GM21526 (cell line): ENCODE measurements around the gene RIPOR2.
"Not testable (repeated sequence)": the region's sequence is repeated elsewhere in the genome, so short reads cannot be mapped to it uniquely, and the experiment has no call there.

Experiments used
- ATAC-seq: cut with Tn5 transposase; IDR thresholded peaks from one replicate; pipeline ENCODE4 v1.9.1; 2021; ENCODE audit warnings: moderate library complexity; ENCODE audit not compliant: unreplicated experiment, low FRiP score

RIPOR2 gene

DNA sequence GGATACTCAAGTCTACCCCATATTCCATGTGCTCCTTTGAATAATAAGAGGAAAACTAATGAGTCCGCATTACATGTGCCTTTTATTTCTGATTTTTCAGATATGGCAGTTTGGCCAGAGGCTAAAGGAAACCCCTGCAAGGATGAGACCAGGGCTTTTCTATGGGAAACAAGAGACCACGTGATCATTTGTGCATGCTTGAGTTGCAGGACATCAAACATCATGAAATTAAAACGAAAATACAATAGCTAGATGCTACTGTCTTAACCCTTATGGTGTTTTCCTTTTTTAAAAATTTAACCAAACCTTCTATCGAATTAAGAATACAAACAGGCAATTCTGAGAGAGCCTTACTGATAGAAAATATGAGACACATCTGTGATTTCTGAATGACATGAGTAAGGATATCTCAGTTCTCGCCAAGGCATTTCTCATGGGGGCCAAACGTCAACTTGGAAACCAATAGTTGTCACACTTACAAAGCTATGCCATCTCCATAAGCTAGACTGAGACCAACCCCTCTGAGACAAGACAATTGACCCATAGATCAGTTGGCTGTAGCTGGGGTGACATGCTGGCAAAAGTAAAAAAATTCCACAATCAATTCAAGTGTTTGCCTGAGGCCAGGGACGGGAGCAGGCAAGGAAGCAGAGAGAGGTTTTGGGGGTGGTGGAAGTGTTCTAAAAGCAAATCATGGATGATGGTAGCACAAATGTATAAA is 52.8 kb downstream of the RIPOR2 start:
- ATAC-seq = no peak

DNA sequence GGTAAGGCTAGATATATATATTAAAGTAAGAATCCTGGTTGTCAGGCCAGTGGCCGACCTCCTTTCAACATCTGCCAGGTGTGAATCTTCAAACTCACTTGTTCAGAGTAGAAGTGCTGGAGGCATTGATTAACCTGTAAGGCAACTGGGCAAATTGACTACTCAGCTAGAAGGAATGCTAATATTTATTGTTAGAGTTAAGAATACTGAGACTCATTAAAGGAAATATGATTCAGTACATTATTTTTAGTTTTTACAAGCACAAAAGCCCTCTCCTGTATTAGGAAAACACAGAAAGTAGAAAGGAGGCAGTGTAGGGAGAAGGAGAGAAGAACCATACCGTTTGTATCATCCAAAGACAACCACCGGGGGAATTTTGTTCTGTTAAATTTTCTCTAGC is 53.5 kb downstream of the RIPOR2 start:
- no peak for ATAC-seq

DNA sequence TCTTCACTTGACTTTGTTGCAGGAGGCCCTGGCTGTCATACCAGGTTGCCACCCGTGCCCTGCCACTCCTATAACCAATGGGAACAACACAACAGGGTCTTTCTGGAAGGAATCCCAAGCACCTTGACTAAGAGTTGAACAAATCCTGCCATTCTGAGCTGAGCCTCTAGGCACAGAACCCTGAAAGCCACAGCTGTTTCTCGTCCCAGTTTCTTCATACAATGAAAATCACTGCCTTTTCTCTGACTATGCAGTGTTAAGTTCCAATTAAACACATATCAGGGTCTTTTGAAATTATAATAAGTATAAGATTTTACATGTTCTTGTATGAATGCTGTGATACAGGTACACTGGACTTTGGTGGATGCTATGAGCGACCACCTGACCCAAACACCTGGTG is 54.4 kb downstream of the RIPOR2 start:
- ATAC-seq = no peak

DNA sequence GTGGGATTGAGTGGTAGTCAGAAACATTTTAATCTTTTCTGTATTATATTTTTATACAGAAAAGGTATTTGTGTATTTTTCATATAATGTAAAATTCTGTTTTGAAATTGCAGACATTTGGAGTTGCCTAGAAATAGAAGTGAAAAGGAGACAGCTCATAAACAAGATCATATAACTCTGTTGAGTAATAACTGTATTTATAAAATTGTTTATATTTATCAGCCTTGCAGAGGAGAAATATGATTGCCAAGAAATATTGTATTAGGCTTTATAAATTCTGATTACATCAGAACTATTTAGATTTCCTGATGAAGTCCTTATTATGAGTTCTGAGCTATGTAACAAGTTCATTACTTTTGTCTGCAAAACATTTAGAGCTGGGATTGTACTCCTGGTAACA is 55.3 kb downstream of the RIPOR2 start:
- no peak for ATAC-seq

DNA sequence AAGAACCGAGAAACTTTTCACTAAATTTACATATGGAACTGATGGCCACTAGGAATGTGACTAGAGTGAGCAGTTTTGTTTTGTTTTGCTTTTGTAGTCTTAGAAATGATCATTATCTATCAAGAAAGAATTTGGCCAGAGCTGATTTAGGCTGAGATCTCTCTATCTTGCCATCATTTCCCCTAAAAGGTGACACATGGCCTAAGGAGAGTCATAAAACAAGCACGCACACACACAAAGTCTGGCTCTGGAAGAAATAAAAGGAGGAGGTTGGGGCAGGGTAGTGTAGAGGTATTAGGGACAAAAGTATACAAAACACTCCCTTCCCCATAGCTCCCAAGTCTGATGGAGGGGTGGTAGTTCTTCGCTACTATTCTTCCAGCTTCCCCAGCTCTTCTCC is 56.4 kb downstream of the RIPOR2 start:
- no peak for ATAC-seq

DNA sequence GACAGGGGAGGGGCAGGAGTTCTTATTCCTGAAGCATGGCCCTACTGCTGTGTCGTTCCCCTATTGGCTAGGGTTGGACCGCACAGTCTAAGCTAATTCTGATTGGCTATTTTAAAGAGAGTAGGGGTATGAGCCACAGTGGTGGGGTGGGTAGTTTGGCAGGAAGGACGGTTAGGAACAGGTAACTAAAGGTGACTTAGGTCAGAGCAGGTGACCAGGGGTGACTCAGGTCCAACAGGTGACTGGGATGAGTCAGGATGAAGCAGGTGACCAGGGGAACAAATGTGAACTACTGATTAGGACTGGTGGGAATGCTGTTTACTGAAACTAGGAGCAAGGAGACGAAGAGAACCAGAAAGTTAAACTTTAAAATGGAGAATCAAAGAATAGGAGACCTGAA is 58.0 kb downstream of the RIPOR2 start:
- ATAC-seq = not testable (repeated sequence)

DNA sequence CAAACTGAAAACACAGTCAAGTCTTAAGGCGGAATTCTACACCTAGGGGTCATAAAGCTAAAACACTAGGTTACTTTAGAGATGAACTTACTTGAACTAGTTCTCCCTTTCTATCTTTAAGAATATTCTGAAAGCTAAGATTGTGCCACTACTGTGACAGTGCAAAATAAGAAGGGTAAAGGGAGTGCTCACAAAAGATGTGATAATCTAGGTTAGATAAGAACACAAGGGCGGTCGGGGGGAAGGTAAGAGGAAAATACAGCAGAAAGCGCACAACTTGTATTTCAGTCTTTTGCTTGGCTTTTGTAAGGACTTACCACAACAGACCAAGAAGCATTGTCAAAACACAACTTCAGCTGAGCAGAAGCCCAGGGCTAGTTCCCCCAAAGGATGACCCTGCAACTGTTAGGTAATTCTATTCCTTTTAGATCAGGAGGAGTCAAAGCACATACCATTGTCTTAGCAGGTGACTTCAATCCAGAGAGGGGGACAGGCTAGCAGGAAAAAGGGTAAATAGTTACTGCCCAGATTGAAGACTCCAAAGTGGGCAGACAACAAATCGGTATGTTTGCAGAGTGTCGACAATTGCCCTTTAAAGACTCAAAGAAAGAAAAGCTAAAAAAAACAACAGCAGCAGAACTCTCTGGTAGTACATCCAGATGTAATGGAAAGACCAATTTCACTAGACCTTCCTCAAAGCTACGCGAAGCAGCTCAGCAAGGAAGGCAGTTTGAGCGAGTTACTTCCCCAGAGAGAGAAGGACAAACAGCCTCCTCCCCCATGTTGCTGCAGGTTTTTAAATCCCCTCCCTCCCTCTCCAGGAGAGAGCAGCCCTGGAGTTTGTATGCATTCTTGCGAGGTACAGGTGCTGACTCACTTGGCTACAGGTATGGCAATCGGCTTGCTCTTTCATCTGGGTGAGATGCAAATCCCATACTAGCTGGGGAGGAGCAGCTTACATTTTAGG is 59.0 kb downstream of the RIPOR2 start:
- no peak for ATAC-seq

DNA sequence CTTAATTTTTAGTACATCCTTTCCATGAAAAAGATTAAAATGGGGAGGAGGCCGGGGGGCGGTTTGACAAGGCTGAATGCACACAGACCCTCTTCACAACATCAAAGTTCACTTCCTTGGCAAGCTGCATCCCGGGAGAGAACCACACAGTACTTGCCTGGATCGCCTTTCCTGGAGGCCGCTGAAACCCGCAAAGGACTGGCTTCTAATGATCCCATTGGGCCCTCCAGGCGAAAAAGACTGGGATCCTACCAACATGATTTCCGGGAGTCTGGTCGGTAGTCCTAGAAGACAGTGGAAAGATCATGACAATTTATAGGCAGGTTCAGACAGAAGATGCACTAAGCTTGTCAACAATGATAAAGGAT is 60.2 kb downstream of the RIPOR2 start:
- ATAC-seq = no peak

DNA sequence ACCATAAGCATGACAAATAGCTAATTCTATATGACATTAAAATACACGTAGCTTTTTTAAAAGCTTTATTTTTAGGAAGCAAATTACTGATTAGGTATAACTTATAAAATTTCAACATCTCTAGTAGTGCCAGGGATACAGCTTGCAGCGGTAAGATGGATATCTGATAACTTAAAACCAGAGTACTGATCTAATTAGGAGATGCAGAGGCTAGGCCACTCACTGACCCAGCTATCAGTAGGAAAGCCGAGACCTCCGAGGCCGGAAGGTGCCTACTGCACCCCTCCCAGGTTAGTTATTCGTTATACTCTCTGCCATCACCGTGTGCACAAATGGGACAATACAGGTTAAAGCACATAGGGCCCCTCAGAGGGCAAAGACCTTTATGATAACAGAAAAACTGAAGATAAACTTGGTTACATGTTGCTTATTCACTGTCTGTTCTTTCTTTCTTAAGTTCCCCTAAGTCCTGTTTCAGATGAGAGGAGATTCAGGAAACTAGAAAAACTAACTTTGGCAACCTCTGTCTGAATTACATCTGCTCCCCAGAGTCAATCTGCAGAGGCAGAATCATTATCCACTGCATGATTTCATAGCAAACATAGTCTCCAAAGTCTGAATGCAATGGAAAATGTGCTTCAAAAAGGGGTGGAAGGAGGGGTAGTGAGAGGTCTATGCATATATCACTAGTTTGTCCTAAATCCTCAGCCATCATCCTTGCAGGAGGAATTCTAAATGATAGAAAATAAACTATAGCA is 60.8 kb downstream of the RIPOR2 start:
- no peak for ATAC-seq

DNA sequence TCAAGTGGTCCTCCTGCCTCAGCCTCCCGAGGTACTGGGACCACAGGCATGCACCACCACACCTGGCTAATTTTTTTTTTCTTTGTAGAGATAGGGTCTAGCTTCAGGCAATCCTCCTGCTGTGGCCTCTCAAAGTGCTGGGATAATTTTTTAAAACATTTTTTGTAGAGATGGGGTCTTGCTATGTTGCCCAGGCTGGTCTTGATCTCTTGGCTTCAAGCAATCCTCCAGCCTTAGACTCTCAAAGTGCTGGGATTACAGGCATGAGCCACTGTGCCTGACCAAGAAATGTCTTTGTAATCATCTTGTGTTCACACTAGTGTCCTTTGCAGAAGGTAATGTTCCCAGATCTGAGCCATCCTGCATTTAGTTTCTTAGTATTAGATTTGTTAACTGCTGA is 61.6 kb downstream of the RIPOR2 start:
- no peak for ATAC-seq

DNA sequence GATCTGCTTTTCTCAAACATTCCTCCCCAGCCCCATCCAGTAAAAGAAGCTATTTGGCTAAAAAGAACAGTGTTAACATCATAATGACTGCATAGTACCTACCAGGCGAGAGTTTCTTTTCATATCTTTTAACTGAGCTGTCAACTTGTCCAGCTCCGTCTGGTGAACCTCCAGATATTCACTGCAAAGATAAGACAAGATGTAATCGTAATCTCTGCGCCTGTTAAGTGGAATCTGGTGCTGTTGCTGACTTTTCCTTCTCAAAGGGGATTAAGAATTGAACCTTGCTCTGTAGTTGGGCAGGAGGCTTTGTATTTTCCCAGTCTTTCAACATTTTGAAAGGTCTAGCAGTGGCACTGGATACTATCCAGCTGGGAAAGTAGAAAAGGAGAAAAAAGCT is 63.0 kb downstream of the RIPOR2 start:
- no peak for ATAC-seq

DNA sequence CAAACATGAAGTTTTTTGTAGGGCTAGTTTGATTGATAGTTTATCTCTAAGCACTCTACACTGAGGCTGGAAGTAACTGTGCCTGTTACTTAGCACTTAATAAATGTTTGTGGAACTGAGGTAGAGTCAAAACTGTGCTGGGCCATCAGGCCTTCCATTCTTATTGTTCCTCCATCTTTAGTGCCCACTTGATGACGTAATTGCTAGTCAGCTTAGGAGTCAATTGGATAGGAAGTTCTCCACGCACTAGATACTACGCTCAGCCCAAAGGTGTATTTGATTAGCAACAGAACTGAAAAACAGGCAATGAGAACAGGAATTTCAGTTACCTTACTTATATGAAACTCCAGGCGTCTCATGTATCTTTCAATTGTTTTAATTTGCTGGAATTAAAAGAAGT is 67.0 kb downstream of the RIPOR2 start:
- ATAC-seq = no peak

DNA sequence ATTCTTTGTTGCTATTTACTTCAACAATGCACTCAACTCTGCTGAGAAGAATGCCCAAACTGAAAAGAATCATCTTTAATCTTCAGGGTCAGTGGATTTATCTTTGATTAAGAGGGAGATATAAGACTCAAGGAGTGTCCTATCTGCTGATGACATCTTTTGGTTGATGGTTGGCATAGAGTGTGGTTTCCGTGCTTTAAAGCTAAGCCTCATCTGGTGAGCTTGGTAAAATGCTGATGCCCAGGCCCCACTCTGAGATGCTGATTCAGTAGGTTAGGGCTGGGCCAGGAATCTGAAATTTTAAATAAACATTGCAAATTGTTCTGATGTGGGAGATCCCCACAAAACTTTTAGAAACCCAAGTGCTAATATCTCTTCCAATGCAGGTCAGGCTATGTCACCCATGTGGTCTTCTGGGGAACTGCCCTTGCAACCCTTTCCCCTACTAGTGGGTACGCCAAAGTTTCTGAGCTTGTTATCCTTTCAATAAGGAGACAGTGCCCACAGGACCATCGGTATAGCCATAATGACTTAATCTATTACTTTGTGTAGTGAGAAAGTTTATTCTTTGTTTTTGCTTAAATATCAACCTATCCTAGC is 68.6 kb downstream of the RIPOR2 start:
- no peak for ATAC-seq

DNA sequence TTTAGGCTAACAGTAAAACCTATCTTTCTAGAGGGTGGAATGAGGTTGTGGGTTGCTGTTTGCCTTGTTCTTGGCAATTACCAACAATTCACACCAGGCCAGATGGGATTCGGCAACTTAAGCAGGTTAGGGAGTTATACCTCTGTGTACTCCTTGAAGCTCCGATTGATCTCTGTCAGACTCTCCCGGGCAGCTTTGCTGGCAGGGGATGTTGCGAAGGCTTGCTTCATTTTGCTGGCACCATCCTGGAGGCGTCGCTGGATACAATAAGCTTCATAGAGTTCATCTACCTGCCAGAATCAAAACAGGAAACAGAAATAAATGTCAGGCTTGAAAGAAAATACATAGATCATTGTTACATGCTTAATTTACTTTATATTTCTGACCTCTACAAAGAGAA is 70.6 kb downstream of the RIPOR2 start:
- no peak for ATAC-seq

DNA sequence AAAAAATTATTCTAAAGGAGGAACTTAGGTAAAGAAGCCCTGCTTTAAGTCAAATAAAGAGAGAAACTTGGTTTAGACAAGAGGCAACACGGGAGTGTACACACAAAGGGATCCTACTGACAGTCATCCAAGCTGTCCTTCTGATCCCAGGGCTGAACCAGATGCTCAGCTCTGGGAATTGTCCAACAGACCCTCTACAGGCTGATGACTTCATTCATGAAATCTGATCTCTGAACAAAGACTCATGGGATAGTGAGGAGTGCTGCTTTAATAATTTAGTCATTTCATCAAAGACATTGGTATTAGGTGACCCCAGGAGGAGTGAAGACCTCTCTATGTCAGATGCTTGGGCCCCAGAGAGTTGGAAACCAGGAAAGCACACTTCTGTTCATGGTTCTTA is 71.4 kb downstream of the RIPOR2 start:
- no peak for ATAC-seq

DNA sequence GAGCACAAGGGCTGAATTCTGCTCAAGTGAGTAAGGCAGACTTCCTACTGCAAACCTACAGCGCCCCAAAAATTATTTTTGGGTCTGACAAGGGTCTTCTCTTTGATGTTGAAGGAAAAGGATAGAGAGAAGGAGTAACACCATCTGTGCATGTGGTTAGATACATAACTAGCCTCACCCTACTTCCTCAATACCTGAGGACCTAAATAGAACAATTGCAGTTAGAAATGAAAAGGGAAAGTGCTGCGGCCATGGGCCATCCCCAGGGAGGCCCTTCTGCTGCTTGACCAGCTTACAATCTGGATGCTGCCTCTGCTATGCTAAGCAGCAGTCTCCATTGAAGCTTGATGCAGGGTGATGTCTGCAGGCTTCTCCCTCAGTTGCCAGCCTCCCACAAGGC is 73.8 kb downstream of the RIPOR2 start:
- no peak for ATAC-seq

DNA sequence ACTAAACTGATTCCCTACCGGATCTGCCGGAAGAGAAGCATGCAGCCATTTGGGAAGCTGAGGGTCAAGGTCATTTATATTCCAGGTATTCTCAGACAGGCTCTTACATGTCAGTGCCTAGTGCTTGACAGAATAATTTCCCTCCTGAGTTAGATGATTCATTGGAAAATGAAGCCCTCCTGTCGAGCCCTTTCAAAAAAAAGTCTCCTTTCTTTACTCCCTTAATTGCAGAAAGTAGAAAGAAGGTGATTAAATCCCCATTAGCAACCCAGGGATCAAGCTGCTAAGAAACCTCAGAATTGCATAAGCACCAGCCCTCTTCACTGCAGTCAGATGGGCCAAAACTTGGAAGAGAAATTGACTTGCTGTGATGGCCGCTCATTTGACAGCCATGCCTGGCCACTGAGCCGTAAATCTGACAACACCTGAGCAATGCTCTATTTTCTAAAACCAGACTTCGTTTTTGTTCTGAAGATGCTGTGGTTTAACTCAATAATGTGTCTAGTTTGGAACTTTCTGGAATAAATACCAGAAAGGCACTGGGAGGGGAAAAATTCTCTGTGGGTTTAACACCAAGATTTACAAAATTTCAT is 76.1 kb downstream of the RIPOR2 start:
- no peak for ATAC-seq

DNA sequence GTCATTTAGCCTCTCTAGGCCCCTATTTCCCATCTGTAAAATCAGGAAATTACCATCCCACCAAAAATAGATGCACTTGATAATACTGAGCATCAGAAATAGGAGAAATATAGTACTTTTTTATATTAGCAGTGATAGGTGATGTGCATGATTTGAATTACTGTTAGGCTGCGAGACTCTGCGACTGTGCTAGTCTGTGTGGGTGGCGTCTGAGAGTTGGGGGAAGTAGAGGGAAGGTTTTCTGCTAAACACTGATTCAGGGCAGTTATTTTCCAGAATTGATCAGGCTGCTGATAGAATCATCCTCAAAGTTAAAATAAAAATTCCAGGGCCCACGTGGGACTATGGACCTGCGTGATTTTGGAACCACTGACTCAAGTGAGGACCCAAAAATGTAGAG is 76.6 kb downstream of the RIPOR2 start:
- no peak for ATAC-seq

DNA sequence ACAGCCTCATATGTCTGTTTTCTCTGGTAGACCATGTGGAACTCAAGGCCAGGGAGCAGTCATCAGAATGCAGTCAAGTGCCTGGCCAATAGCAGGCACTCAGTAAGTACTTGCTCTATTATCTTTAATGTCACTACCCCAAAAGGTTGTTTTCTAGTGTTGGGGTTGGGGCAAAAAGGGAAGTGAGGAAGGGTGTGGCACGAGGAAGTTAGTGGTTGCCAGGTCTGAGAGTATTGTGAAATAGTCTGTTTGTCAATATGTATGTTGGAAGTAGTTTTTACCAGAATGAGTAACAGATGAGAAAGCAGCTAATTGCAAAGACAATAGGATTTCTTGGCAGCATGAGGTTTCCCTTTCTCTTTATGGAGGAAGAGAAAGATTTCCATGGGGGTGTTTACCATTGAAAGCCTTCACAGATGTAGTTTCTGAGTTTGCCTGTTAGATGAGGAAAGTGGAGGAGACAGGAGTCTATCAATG is 77.5 kb downstream of the RIPOR2 start:
- ATAC-seq = peak; percentile 69

DNA sequence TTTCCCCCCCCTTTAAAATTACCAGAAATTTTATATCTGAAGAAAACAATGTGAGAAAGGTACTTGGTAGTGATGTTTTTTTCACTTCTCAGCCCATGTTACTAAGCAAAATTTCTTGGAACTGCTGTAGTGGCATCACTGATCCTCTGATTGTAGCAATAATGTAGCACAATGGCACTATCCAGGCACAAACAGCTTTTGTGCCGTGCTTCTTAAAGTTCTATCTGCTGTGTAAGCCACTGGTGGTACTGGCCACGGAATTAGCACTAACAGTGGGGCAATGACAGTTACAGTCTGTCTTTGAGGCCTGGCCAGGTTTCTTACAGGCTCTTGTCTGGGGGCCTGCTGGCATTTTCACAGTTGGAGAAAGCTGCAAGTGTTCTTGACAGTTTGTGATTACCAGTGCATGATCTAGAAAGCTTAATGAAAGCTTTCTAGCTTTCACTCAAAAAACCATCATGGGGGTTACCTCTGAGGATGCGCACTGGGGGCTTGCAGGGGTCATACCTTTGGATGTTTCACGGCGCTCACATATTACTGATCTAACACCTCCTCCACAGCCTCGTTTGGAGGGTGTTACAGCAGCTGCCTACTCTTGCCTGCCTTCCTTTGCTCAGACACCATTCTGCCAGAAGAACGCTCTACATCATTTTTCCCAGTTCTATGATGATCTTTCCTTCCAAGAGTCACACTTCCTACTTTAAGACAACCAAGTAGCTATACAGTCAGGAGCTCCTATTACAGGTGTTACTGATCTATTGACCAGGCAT is 78.7 kb downstream of the RIPOR2 start:
- ATAC-seq = no peak
